HuH-7.5 (cell line): ENCODE measurements around the gene RALA.

Experiments used
- DNase-seq: peaks from one replicate; pipeline ENCODE4 v3.0.0; 2011; ENCODE audit warnings: low spot score

Gene RALA

GRCh38 chr7:39623047-39623731, at the start of gene RALA:
Gene RALA, plus strand, starts transcription at chr7:39623572. Its CDS starts 63,096 bp downstream, at chr7:39686668.
- DNase-seq, result peak; percentile 93

- no peak for DNase-seq
Observed at GRCh38 chr7:39574673-39575349, 48.6 kb upstream of the RALA start.

GRCh38 chr7:39577229-39577874, 46.0 kb upstream of the RALA start:
- no peak for DNase-seq

GRCh38 chr7:39580149-39580874, 43.1 kb upstream of the RALA start:
- DNase-seq, result peak; percentile 83

- DNase-seq, result no peak
Observed at GRCh38 chr7:39582536-39582935, 40.8 kb upstream of the RALA start.

GRCh38 chr7:39583539-39583938, 39.8 kb upstream of the RALA start:
- DNase-seq, result no peak

GRCh38 chr7:39587393-39587792, 36.0 kb upstream of the RALA start:
- no peak for DNase-seq

- no peak for DNase-seq
Observed at GRCh38 chr7:39588416-39588815, 35.0 kb upstream of the RALA start.

- no peak for DNase-seq
Observed at GRCh38 chr7:39589323-39590111, 33.9 kb upstream of the RALA start.

- DNase-seq, result no peak
Observed at GRCh38 chr7:39592586-39592985, 30.8 kb upstream of the RALA start.

- no peak for DNase-seq
Observed at GRCh38 chr7:39594988-39595620, 28.3 kb upstream of the RALA start.

- DNase-seq, result no peak
Observed at GRCh38 chr7:39602351-39602750, 21.0 kb upstream of the RALA start.

- DNase-seq, result no peak
Observed at GRCh38 chr7:39603924-39604323, 19.4 kb upstream of the RALA start.

- DNase-seq, result no peak
Observed at GRCh38 chr7:39605087-39605486, 18.3 kb upstream of the RALA start.

- no peak for DNase-seq
Observed at GRCh38 chr7:39606352-39606751, 17.0 kb upstream of the RALA start.

- DNase-seq, result no peak
Observed at GRCh38 chr7:39606941-39607340, 16.4 kb upstream of the RALA start.

- no peak for DNase-seq
Observed at GRCh38 chr7:39607865-39608264, 15.5 kb upstream of the RALA start.

GRCh38 chr7:39608278-39608677, 15.1 kb upstream of the RALA start:
- DNase-seq, result no peak

- DNase-seq, result no peak
Observed at GRCh38 chr7:39609113-39609934, 14.0 kb upstream of the RALA start.

GRCh38 chr7:39609935-39610263, 13.5 kb upstream of the RALA start:
- no peak for DNase-seq

- no peak for DNase-seq
Observed at GRCh38 chr7:39613577-39613976, 9.8 kb upstream of the RALA start.
